ENCODE results near the gene MMP13.

DNA sequence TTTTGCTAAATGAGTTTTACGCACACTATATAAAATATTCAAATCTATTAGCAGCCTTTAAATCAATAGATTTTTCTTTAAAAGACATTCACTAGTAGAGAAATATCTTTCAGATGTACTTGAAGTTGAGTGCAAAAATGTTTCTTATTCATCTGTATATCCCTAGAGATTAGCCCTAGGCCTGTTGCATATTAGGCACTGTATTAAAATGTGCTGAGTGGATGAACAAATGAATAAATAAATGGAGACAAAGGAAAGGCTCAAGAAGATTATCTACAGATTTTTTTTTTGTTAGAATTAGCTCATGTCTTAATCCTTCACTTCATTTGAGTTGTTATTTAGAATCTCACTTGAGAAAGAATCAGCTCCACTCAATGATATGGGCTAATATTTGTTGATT, 12.0 kb upstream of the MMP13 start:
- no peak for TF ChIP-seq CTCF (conservative IDR thresholded peaks at IDR 0.05; ENCODE audit: low read length)
- TF ChIP-seq EZH2phosphoT487 (IDR thresholded peaks at IDR 0.05; ENCODE audit: borderline replicate concordance, low read depth, low read length): no peak

All from OCI-LY7 (cell line).